HCT116 (cell line): Measurements from ENCODE around the gene OR51E1.

Experiments
- EZH2 ChIP-seq: fragments of 200-600 bp; sonication (generic); IDR thresholded peaks from 2 replicates; pipeline ENCODE4 v1.6.1; 2017; ENCODE audit warnings: antibody characterized with exemption, mixed run types
- POLR2A ChIP-seq: IDR thresholded peaks from 2 replicates; pipeline ENCODE4 v1.7.0; 2011; ENCODE audit warnings: borderline replicate concordance; ENCODE audit not compliant: insufficient read depth, insufficient read length; ENCODE audit errors: extremely low read depth
- POLR2AphosphoS5 ChIP-seq: IDR thresholded peaks from 2 replicates; pipeline ENCODE4 v1.6.1; 2011; ENCODE audit warnings: mild to moderate bottlenecking, low read depth, low read length, moderate library complexity
- SRF ChIP-seq: IDR thresholded peaks from 2 replicates; pipeline ENCODE4 v1.6.1; 2012; ENCODE audit warnings: low read depth
- ZBTB33 ChIP-seq: IDR thresholded peaks from 2 replicates; pipeline ENCODE4 v1.6.1; 2011; ENCODE audit warnings: mild to moderate bottlenecking, low read length, moderate library complexity; ENCODE audit not compliant: insufficient replicate concordance; ENCODE audit errors: extremely low read depth

GRCh38 chr11:4699697-4700435, 56.1 kb downstream of the OR51E1 start:
- TF ChIP-seq POLR2AphosphoS5: no peak
- no peak for TF ChIP-seq POLR2A
- TF ChIP-seq EZH2: no peak
- TF ChIP-seq SRF: no peak
- TF ChIP-seq ZBTB33: no peak
